IMR-90 (cell line): ENCODE measurements around the gene CD72. TPM values are rescaled to one million over a fixed set of nuclear protein-coding genes. Genes with fewer than 3 reads are reported as not detected.

ENCODE experiments used
- ATAC-seq: fragments of 200-7000 bp; cut with Tn5 transposase; 2 replicates; pipeline ENCODE4 v1.9.1; 2020; ENCODE audit warnings: low read depth, mild to moderate bottlenecking, moderate library complexity
- BruUV-seq: library from RNA; stranded (reverse); fragments of 400-500 nt; replicated peaks from 2 replicates; lab custom pipeline; 2021; lab: Mats Ljungman, UMichigan
- CTCF ChIA-PET: fragments of 300-600 bp; formaldehyde crosslinking; extraction: SDS; loops from one replicate; lab custom pipeline; 2021; ENCODE audit warnings: antibody characterized with exemption; lab: Yijun Ruan, JAX
- POLR2A ChIA-PET: fragments of 300-600 bp; sonication (Branson Sonifier 250); formaldehyde crosslinking; loops from one replicate; lab custom pipeline; 2022; ENCODE audit warnings: antibody characterized with exemption; ENCODE audit not compliant: unreplicated experiment; lab: Charles Lee
- DNase-seq: peaks from one replicate; pipeline ENCODE4 v3.0.0; 2013
- H2AFZ ChIP-seq: replicated peaks from 2 replicates; pipeline ENCODE3; 2013; ENCODE audit warnings: low read length, mild to moderate bottlenecking; ENCODE audit not compliant: poor library complexity
- H2AK5ac ChIP-seq: 2 replicates; pipeline ENCODE4 v1.6.1; 2013; ENCODE audit warnings: low read depth, low read length, inconsistent platforms
- H2AK9ac ChIP-seq: replicated peaks from 2 replicates; pipeline ENCODE3; 2013; ENCODE audit warnings: mild to moderate bottlenecking, low read depth, low read length, moderate library complexity; ENCODE audit not compliant: poor library complexity
- H2BK120ac ChIP-seq: 2 replicates; pipeline ENCODE4 v1.6.1; 2013; ENCODE audit warnings: low read depth, low read length, inconsistent platforms
- H2BK15ac ChIP-seq: 3 replicates; pipeline ENCODE4 v1.6.1; 2013; ENCODE audit warnings: low read depth, low read length, inconsistent platforms
- H2BK20ac ChIP-seq: 2 replicates; pipeline ENCODE4 v1.6.1; 2013; ENCODE audit warnings: low read depth, mild to moderate bottlenecking, inconsistent platforms, low read length, moderate library complexity
- H2BK5ac ChIP-seq: 2 replicates; pipeline ENCODE4 v1.6.1; 2013; ENCODE audit warnings: mild to moderate bottlenecking, low read depth, low read length, inconsistent platforms; ENCODE audit not compliant: poor library complexity, severe bottlenecking
- H3K14ac ChIP-seq: replicated peaks from 2 replicates; pipeline ENCODE4 v1.6.1; 2013; ENCODE audit warnings: low read depth, low read length, inconsistent platforms
- H3K18ac ChIP-seq: 2 replicates; pipeline ENCODE4 v1.6.1; 2013; ENCODE audit warnings: low read depth, low read length, control low read depth
- H3K23ac ChIP-seq: 2 replicates; pipeline ENCODE4 v1.6.1; 2013; ENCODE audit warnings: low read depth, low read length, inconsistent platforms
- H3K27ac ChIP-seq: 2 replicates; pipeline ENCODE4 v1.5.1; 2013; ENCODE audit warnings: mild to moderate bottlenecking, control low read depth, low read length; ENCODE audit not compliant: insufficient read depth
- H3K27me3 ChIP-seq: 2 replicates; pipeline ENCODE4 v1.6.1; 2013; ENCODE audit warnings: low read length; ENCODE audit not compliant: control insufficient read depth, insufficient read depth
- H3K36me3 ChIP-seq: 2 replicates; pipeline ENCODE4 v1.6.1; 2013; ENCODE audit warnings: low read length, mixed read lengths; ENCODE audit not compliant: control insufficient read depth, insufficient read depth
- H3K4ac ChIP-seq: 2 replicates; pipeline ENCODE4 v1.6.1; 2013; ENCODE audit warnings: low read depth, low read length, inconsistent platforms
- H3K4me1 ChIP-seq: 2 replicates; pipeline ENCODE4 v1.6.1; 2013; ENCODE audit warnings: low read length, mixed read lengths; ENCODE audit not compliant: control insufficient read depth, insufficient read depth
- H3K4me2 ChIP-seq: 2 replicates; pipeline ENCODE4 v1.6.1; 2013; ENCODE audit warnings: low read depth, mild to moderate bottlenecking, control low read depth, low read length, moderate library complexity
- H3K4me3 ChIP-seq: 2 replicates; pipeline ENCODE4 v1.5.1; 2013; ENCODE audit warnings: low read depth, mild to moderate bottlenecking, control low read depth, low read length, moderate library complexity; ENCODE audit not compliant: insufficient read depth
- H3K56ac ChIP-seq: 2 replicates; pipeline ENCODE4 v1.6.1; 2013; ENCODE audit warnings: low read length, inconsistent platforms; ENCODE audit not compliant: insufficient read depth; ENCODE audit errors: extremely low read depth
- H3K79me1 ChIP-seq, 2 experiments: 2 replicates each; pipeline ENCODE4 v1.6.1; 2013; ENCODE audit warnings: low read length in 2 of 2, inconsistent platforms in 1 of 2, low read depth in 1 of 2
- H3K9ac ChIP-seq: 2 replicates; pipeline ENCODE4 v1.6.1; 2013; ENCODE audit warnings: low read depth, low read length, control low read depth
- H3K9me1 ChIP-seq: 2 replicates; pipeline ENCODE4 v1.6.1; 2013; ENCODE audit warnings: low read length, inconsistent platforms; ENCODE audit not compliant: insufficient read depth
- H3K9me3 ChIP-seq: 2 replicates; pipeline ENCODE4 v1.6.1; 2013; ENCODE audit warnings: low read length; ENCODE audit not compliant: control insufficient read depth, insufficient read depth
- H4K20me1 ChIP-seq: 2 replicates; pipeline ENCODE4 v1.6.1; 2013; ENCODE audit warnings: low read length, inconsistent platforms; ENCODE audit not compliant: insufficient read depth
- H4K5ac ChIP-seq: 2 replicates; pipeline ENCODE4 v1.6.1; 2013; ENCODE audit warnings: mild to moderate bottlenecking, low read depth, low read length, control low read depth
- H4K8ac ChIP-seq, 2 experiments: 2 replicates each; pipeline ENCODE4 v1.6.1; 2013; ENCODE audit warnings: low read depth in 2 of 2, low read length in 2 of 2, control low read depth in 1 of 2, inconsistent platforms in 1 of 2
- H4K91ac ChIP-seq: 2 replicates; pipeline ENCODE4 v1.6.1; 2013; ENCODE audit warnings: low read depth, low read length, inconsistent platforms; ENCODE audit not compliant: insufficient read depth
- BHLHE40 ChIP-seq: fragments of 150-350 bp; IDR thresholded peaks from 2 replicates; pipeline ENCODE4 v1.6.1; 2016; ENCODE audit warnings: mild to moderate bottlenecking, low read depth, low read length
- CEBPB ChIP-seq: IDR thresholded peaks from 2 replicates; pipeline ENCODE4 v1.6.1; 2012; ENCODE audit warnings: low read depth, low read length, improper control_type of control experiment
- CHD1 ChIP-seq: IDR thresholded peaks from 2 replicates; pipeline ENCODE4 v1.6.1; 2012; ENCODE audit warnings: low read depth, low read length, improper control_type of control experiment
- CTCF ChIP-seq: conservative IDR thresholded peaks from 2 replicates; pipeline ENCODE4 v1.5.1; 2012; ENCODE audit warnings: mild to moderate bottlenecking, low read depth, low read length, improper control_type of control experiment
- ELK1 ChIP-seq: fragments of 150-350 bp; IDR thresholded peaks from 2 replicates; pipeline ENCODE4 v1.6.1; 2016; ENCODE audit warnings: low read depth, mild to moderate bottlenecking, low read length, moderate library complexity, borderline replicate concordance
- FOS ChIP-seq: fragments of 150-350 bp; IDR thresholded peaks from 2 replicates; pipeline ENCODE4 v1.6.1; 2016; ENCODE audit warnings: low read depth, low read length
- MAFK ChIP-seq: IDR thresholded peaks from 2 replicates; pipeline ENCODE4 v1.6.1; 2012; ENCODE audit warnings: low read depth, low read length, improper control_type of control experiment
- MAZ ChIP-seq: IDR thresholded peaks from 2 replicates; pipeline ENCODE4 v1.6.1; 2012; ENCODE audit warnings: low read depth, mild to moderate bottlenecking, low read length, improper control_type of control experiment, moderate library complexity, borderline replicate concordance
- POLR2A ChIP-seq: IDR thresholded peaks from 2 replicates; pipeline ENCODE4 v1.6.1; 2012; ENCODE audit warnings: mild to moderate bottlenecking, low read depth, low read length
- RAD21 ChIP-seq: IDR thresholded peaks from 2 replicates; pipeline ENCODE4 v1.6.1; 2012; ENCODE audit warnings: low read length, improper control_type of control experiment
- RCOR1 ChIP-seq: IDR thresholded peaks from 2 replicates; pipeline ENCODE4 v1.6.1; 2012; ENCODE audit warnings: mild to moderate bottlenecking, low read length, improper control_type of control experiment; ENCODE audit not compliant: insufficient replicate concordance
- RFX5 ChIP-seq: IDR thresholded peaks from 2 replicates; pipeline ENCODE4 v1.8.0; 2012; ENCODE audit warnings: low read depth, mild to moderate bottlenecking, low read length, moderate library complexity
- SMC3 ChIP-seq: fragments of 150-350 bp; IDR thresholded peaks from 2 replicates; pipeline ENCODE4 v1.6.1; 2016; ENCODE audit warnings: low read depth, mild to moderate bottlenecking, antibody characterized with exemption, low read length, moderate library complexity
- USF2 ChIP-seq: fragments of 150-350 bp; IDR thresholded peaks from 2 replicates; pipeline ENCODE4 v1.6.1; 2017; ENCODE audit warnings: mild to moderate bottlenecking, antibody characterized with exemption, low read length, low read depth
- WGBS, 2 experiments: methylation state at CpG; one replicate each; pipeline versions ENCODE4 v1.1.5 to v1.1.7; 2013; ENCODE audit warnings: missing lambda C conversion rate in 2 of 2; ENCODE audit not compliant: insufficient read length in 1 of 2; ENCODE audit errors: extremely low coverage in 2 of 2; 5-methylcytosine and 5-hydroxymethylcytosine counted together
- dilution Hi-C: fragments of 300-500 bp; cut with HindIII; formaldehyde crosslinking; loops from one replicate; pipeline ENCODE4 v1.14.3; 2018; ENCODE audit warnings: low sequenced_read_pairs; ENCODE audit not compliant: unreplicated experiment
- in situ Hi-C: fragments of 300-500 bp; cut with MboI; formaldehyde crosslinking; loops from 3 replicates; pipeline ENCODE4 v1.14.3; 2019; ENCODE audit warnings: low sequenced_read_pairs, inconsistent platforms, mixed read lengths
- intact Hi-C: fragments of 100-400 bp; cut with micrococcal nuclease; formaldehyde crosslinking; loops from 2 replicates; pipeline ENCODE4 v1.10.0; 2022
- polyA plus RNA-seq, 3 experiments: library from polyadenylated mRNA; depleted of rRNA; stranded (reverse); fragments of >200 nt; gene quantifications; 2 replicates each; pipeline ENCODE4 v1.2.3, GENCODE V29; 2012; ENCODE audit warnings: low replicate concordance in 1 of 3
- total RNA-seq: library from RNA; depleted of rRNA; stranded (reverse); fragments of >200 nt; gene quantifications from 2 replicates; pipeline ENCODE4 v1.2.3, GENCODE V29; 2012

Gene CD72
- total and polyA plus RNA-seq, 2 of the 4 experiments (the other 2 are of a cell fraction): 0.36 to 0.58 TPM

- no TSS peak for BruUV-seq
- TF ChIP-seq BHLHE40: no peak
- no peak for TF ChIP-seq RAD21
- TF ChIP-seq USF2: no peak
- TF ChIP-seq ELK1: no peak
- peak; percentile 96 for TF ChIP-seq MAFK
- no peak for TF ChIP-seq CTCF
- peak; percentile 60; the same call in 1 of the 2 replicates for TF ChIP-seq FOS
- TF ChIP-seq MAZ: no peak
- TF ChIP-seq RCOR1: no peak
- TF ChIP-seq POLR2A: no peak
- no peak for TF ChIP-seq CHD1
- no peak for TF ChIP-seq RFX5
- peak; percentile 96 for TF ChIP-seq CEBPB
- TF ChIP-seq SMC3: no peak
- H3K9ac ChIP-seq: no peak overlapping the region
- H3K9me3 ChIP-seq: no peaks in the 10 kb centered on the region
- H2AK9ac ChIP-seq: no peak overlapping the region
- peaks cover 4% of the 10 kb centered on the region; the same call in 1 of the 2 replicates for H3K9me1 ChIP-seq
- no peak overlapping the region for H2AFZ ChIP-seq
- H3K27me3 ChIP-seq: no peaks in the 10 kb centered on the region
- POLR2A ChIA-PET: no interaction called here
- dilution Hi-C loops: no loop called here
- intact Hi-C loops: loop anchor here (10.0 kb wide), 2 partner anchors 163 to 167 kb away; partner anchors contain the start of genes HINT2 and SPAG8
- H2BK20ac ChIP-seq: no peak overlapping the region
- H4K5ac ChIP-seq: no peak overlapping the region
- H4K8ac ChIP-seq: no peak overlapping the region
- no peak overlapping the region for H3K27ac ChIP-seq
- no peak overlapping the region for H3K14ac ChIP-seq
- H3K4ac ChIP-seq: no peak overlapping the region
- H4K20me1 ChIP-seq: no peaks in the 10 kb centered on the region
- no peaks in the 10 kb centered on the region for H3K36me3 ChIP-seq
- H4K91ac ChIP-seq: no peak overlapping the region
- H2BK15ac ChIP-seq: no peak overlapping the region
- peaks cover 14% of the 10 kb centered on the region for H3K4me1 ChIP-seq
- H3K79me1 ChIP-seq: no peaks in the 10 kb centered on the region
- no peak overlapping the region for H3K4me3 ChIP-seq
- H2BK5ac ChIP-seq: no peak overlapping the region
- CTCF ChIA-PET: no interaction called here
- no CpG with 5 or more reads among the region's 7 CpGs for WGBS, 2 experiments
- no peak overlapping the region for H3K23ac ChIP-seq
- no peak overlapping the region for H3K56ac ChIP-seq
- DNase-seq (peak; percentile 72), ATAC-seq (peak; percentile 68)
- no peak overlapping the region for H3K4me2 ChIP-seq
- H2BK120ac ChIP-seq: no peak overlapping the region
- in situ Hi-C loops: loop anchor here (10.0 kb wide), 1 partner anchor 147 kb away; no protein-coding TSS in a partner anchor
- H3K18ac ChIP-seq: no peak overlapping the region
- no peak overlapping the region for H2AK5ac ChIP-seq
Measured at GRCh38 chr9:35651956-35652828, 34.0 kb upstream of the CD72 start.
